Kidney tubule cell (primary cell): ENCODE measurements around the gene LSM10.

Experiments
- DNase-seq: peaks from one replicate; pipeline ENCODE4 v3.0.0-alpha.2; 2018; ENCODE audit warnings: low spot score

The LSM10 gene

GRCh38 chr1:36408479-36408878 is 10.8 kb upstream of the LSM10 start:
- peak; percentile 79 for DNase-seq

DNA sequence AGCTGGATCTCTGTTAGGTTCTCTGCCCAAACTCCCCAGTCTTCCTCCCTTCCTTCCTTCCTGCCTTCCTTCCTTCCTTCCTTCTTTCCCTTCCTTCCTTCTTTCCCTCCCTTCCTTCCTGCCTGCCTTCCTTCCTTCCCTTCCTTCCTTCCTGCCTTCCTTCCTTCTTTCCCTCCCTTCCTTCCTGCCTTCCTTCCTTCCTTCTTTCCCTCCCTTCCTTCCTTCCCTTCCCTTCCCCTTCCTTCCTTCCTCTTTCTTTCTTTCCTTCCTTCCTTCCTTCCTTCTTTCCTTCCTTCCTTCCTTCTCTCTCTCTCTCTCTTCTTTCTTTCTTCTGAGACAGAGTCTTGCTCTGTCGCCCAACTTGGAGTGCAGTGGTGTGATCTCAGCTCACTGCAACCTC is 8.7 kb upstream of the LSM10 start:
- DNase-seq, result no peak

DNA sequence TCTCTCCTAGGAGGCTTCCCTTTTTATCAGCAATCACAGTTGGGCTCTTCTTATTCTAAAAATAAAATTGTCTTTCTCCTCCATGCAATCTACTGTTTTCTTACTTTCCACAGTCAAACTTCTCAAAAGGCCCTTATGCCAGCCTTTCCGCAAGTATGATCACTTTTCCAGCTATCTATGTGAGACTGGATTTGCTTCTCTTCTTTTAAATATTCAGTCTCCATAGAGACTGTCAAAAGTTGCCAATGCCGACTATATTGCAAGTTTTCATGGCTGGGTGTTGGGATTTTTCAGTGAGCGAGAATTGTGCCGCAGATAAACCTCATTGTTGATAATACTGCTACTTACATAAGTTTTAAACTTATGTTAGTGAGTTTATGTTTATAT is 4.8 kb upstream of the LSM10 start:
- no peak for DNase-seq

DNA sequence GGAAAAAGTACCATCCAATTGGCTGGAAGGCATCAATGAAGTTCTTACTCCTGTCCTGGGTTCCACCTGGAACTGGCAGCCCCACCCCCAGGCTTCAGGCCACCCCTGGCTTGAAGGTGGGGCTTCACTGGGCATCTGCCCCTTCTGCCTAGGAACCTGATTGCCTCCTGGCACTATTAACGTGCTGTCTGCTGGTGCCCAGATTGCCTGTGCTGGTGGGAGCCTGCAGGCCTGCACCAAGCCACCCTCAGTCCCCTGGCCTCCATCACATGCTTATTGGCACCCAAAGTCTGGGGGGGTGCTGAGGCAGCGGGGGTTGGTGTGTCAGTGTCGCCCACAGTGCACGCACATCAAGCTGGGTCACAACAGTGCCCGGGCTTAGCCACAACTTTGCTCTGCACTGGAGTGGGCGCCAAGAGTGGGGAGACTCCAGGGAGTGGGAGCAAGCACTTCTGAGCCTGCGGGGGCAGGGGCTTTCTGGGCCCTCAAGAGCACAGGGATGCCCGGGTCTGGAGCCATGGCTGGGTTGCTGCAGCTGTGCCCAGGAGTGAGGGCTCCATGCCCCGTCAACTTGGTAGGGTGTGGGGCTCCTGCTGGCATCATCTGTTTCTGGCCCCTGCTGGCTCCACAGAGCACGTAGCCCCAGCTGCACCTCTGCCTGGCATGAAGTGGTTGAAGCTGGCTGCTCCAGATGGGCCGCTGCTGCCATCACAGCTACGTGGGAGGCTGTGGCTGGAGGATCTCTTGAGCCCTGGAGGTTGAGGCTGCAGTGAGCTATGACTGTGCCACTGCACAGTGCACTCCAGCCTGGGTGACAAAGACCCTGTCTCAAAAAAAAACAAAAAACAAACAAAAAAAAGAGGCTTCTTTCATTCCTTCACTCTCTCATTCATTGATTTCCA is 4.1 kb upstream of the LSM10 start:
- DNase-seq, result no peak

- DNase-seq, result no peak
Measured at GRCh38 chr1:36400825-36401601, 3.3 kb upstream of the LSM10 start.

- DNase-seq, result no peak
Measured at GRCh38 chr1:36400514-36400824, 2.8 kb upstream of the LSM10 start.

- no peak for DNase-seq
Measured at GRCh38 chr1:36398370-36398977, 766 bp upstream of the LSM10 start.

DNA sequence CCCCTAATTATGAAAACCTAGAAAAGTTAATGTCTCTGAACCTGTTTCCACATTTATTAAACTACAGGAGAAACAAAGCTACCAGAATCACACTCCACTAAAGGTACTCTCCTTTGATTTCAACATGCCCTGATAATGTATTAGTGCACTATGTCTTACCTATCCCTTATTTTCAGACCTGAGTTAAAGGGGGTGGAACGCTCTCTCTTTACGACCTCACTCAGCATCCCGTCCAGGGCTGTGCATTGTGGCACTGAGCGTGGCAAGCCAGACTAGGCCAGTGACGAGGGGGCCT is 678 bp downstream of the LSM10 start:
- no peak for DNase-seq

DNA sequence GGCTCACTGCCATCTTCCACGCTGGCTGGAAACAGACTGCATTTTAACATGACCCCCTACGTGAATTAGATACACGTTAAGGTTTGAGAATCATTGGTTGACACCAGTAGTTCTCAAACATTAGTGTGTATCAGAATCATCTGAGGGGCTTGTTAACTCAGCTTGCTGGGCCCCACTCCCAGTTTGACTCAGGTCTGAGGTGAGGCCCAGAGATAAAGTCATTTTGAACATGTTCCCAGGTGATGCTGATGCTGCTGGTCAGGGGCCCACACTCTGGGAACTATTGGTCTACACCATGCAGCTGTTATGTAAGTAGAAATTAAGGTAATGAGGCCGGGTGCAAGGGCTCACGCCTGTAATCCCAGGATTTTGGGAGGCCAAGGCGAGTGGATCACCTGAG is 1.3 kb downstream of the LSM10 start:
- DNase-seq, result no peak

GRCh38 chr1:36393686-36394085 is 4.0 kb downstream of the LSM10 start:
- DNase-seq, result no peak

DNA sequence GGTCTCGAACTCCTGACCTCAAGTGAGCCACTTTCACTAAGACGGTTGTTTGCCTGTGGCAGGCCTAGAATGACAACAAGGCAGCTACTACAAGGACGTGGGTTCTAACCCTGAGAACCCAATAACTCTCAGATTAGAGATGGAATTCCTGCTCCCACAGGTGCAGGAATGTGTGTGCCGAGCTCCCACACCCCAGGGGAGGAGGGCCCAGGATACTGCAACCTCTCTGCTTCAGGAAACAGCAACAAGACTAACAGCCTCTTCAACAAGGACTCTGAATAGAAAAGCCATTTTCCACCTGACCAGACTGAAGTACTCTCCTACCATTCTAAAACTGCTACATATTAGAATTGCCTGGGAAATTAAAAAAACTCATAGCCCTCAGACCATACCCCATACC is 4.9 kb downstream of the LSM10 start:
- no peak for DNase-seq

- no peak for DNase-seq
Measured at GRCh38 chr1:36391271-36391670, 6.4 kb downstream of the LSM10 start.

- DNase-seq, result no peak
Measured at GRCh38 chr1:36390411-36390810, 7.3 kb downstream of the LSM10 start.

GRCh38 chr1:36389999-36390398 is 7.7 kb downstream of the LSM10 start:
- DNase-seq, result no peak

- no peak for DNase-seq
Measured at GRCh38 chr1:36389261-36389660, 8.4 kb downstream of the LSM10 start.

DNA sequence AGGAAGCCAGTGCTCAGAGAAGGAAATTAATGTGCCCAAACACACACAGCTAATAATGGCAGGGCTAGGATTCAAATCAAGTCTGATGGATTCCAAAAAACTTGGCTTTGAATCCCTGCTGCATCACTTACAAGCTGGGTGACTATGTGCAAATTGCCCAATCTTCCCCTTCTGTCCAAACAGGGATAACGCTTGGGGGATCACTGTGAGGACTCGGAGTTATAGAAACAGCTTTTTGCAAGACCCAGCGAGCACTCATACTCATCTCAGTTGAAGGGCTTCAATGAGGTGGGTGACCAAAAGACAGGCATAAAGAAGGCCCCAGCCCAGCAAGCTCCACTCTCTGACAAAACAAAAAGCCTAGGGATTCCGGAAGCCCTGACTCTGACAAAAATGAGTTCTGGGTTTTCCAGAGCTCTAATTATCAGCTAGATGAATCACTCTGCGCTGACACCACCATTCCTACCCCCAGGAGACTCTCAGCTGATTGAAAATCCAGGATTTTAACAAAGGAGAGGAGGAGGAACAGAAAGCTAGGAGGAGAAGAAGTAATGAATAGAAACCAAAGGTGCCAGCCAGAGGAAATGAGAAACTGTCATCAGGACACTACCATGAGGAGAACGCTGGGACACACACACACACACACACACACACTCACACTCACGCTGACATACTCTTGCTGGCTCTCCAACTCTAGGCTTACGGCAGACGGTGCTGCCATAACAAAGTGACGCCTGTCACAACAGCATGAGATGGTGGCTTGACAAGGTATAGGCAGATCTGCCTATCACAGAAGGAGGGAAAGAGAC is 10.4 kb downstream of the LSM10 start:
- peak; percentile 85 for DNase-seq

DNA sequence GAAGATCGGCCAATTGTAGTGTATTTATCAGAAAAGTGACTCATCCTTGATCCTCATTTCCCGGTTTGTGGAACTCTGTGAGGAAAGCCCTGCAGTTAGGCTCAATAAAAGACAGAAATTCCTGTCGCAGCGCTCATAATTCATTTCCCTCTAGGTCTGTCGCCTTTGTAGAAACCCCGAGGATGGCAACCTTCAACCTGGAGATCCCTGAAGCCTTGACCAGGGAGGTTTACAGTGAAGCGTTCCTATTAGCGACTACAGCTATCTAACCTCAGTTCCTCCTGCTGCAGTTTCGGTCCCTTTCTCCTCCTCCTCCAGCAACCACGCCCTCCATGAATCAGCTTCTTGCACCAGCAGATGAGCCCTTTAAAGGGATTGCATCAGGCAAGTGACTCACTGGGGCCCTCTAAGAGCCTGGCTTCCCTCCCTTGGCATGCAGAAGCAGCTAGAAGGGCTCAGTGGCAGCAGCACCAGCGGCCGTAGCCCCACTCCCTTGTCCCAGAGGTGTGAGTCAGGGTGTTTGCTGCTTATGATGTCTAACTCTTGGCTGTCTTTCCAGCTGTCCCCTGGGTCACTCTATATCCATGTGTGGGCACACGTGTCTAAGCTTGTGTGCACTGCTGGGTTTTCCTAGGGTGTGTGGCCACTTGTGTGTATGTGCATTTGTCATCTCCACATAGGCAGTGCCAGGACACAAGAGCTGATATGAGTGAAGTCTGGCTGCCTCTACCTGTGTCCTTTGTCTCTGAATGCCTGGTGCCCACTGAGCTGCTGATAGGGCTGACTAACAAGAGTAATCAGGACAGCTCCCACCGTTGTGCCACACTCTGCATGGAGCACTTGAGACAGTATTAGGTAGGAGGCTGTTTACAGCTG is 11.2 kb downstream of the LSM10 start:
- DNase-seq, result peak; percentile 100

DNA sequence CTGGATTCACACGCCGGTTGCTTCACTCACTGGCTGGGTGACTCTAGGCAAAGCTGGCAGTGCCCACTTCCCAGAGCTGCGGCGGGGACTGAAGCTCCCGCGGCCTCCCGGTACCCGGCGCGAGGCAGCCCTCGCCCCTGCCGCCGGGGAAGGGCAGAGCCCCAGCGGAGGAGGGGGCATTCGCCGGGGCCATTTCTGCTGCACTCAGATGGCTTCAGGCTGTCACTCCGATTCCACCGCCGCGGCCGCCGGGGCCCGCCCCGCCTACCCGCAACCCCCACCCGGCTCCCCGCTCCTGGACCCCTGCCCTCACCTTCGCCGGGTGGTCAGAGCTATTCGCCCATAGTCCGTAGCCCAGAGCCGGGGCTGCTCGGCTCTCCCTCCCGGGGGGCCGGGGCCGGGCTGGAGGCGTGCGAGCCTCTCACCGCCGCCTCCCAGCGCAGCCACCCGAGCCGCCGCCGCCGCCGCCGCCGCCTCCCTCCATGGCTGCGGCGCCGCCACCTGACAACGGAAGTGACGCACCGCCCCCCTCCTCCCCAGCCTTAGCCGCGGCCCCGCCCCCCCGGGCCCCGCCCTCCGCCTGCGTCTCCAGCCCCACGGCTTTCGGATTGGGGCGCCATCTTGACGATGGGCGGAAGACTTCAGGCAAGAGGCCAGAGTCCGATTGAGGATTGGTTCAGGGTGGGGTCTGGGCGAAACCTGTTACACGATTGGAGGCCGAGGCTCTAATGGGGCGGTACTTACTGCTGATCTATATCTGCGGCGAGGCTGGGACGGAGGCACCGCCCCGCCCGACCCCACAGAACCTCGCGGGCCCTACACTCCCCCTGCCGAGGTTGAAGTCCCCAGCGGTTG is 12.1 kb downstream of the LSM10 start, which contains the start of gene STK40:
Gene STK40, minus strand, starts transcription at position 515 of the 855 bp plus-strand sequence. CDS start 24,592 bp downstream, outside the sequence.
- DNase-seq, result peak; percentile 99

DNA sequence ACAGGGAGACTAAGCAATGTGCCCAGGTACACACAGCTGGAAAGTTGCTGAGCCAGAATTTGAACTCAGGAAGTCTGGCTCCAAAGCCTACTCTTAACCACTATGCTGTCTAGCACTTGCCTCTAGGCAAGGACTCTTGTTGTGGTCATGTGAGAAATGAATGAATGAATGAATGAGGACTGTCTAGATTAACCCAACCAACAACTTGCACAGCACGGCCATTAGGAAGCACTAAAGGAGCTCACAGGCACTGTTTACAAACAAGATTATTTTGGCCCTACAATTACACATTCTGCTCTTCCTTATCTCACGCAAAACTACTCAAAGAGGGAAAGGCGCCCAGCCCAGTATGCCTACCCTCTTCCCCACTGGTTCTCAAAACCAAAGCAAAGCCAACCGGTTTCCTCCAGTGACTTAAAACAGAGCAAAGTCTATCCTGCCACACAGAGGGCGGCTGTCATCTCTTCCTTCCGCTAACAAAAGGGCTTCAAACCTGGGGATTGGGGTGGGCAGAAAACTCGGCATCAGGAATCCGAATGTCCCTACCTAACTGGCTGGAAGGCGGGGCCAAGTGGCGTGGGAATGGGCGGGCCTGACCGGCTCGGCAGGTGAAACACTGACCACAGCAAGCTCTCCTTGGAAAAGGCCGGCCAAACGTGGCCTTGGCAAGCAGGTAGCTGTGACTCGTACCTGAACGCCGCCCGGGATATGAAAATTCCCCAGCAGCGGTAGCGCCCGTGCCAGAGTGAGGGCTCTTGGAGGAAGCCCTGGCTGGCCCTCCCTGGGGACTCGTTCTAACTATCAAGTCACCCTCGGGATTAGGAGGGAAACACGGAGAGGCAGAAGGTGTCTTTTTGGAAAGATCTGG is 12.9 kb downstream of the LSM10 start:
- DNase-seq, result peak; percentile 85
